Uterus (tissue), 4 donors: ENCODE results near the gene GABRB1. TPM values are rescaled to one million over a fixed set of nuclear protein-coding genes. Genes with fewer than 3 reads are reported as not detected.

Experiments used
- DNase-seq, 2 donors: peaks; one replicate each; pipeline ENCODE4 v3.0.0-alpha.2; 2019 to 2020
- H3K27ac ChIP-seq, 2 donors: fragments of 200-600 bp; sonication (generic); 1 replicate in 1 of 2; 2 replicates in 1 of 2; pipeline ENCODE4 v1.5.1; 2016 to 2018
- H3K27me3 ChIP-seq, 2 donors: fragments of 200-600 bp; sonication (generic); one replicate each; pipeline ENCODE4 v1.5.1; 2018 to 2019; ENCODE audit warnings: control low read depth in 1 of 2
- H3K36me3 ChIP-seq, 2 donors: fragments of 200-600 bp; sonication (generic); one replicate each; pipeline ENCODE4 v1.5.1; 2019; ENCODE audit warnings: control low read depth in 1 of 2
- H3K4me1 ChIP-seq, 2 donors: fragments of 200-600 bp; sonication (generic); one replicate each; pipeline ENCODE4 v1.5.1; 2018 to 2019; ENCODE audit warnings: control low read depth in 1 of 2
- H3K4me3 ChIP-seq, 2 donors: fragments of 200-600 bp; sonication (generic); 1 replicate in 1 of 2; 2 replicates in 1 of 2; pipeline ENCODE4 v1.5.1; 2018 to 2019; ENCODE audit warnings: mild to moderate bottlenecking in 1 of 2
- H3K9me3 ChIP-seq, 2 donors: fragments of 200-600 bp; sonication (generic); one replicate each; pipeline ENCODE4 v1.5.1; 2019; ENCODE audit warnings: control low read depth in 1 of 2
- POLR2A ChIP-seq, 2 donors: fragments of 450-650 bp; IDR thresholded peaks; one replicate each; pipeline ENCODE4 v1.6.1; 2016; ENCODE audit warnings: antibody characterized with exemption in 2 of 2, mild to moderate bottlenecking in 1 of 2, moderate library complexity in 1 of 2
- intact Hi-C: fragments of 100-400 bp; cut with DNase I; formaldehyde crosslinking; loops from one replicate; pipeline ENCODE4 v1.15.1; 2023; ENCODE audit warnings: low total_unique reads
- total RNA-seq, 4 donors: library from RNA; depleted of rRNA in 3 of 4; stranded (reverse); fragments of >200 nt in 3 of 4; gene quantifications; one replicate each; pipeline versions ENCODE4 v1.1.0 to v1.2.4, GENCODE V29; 2014 to 2023
- TF ChIP-seq, protein P1 (sequence below), 4 experiments: fragments of 200-600 bp in 2 of 4; fragments of 450-650 bp in 2 of 4; sonication (generic) in 2 of 4; IDR thresholded peaks; one replicate each; pipeline ENCODE4 v1.5.1; 2016 to 2019; ENCODE audit warnings: antibody characterized with exemption in 4 of 4, mild to moderate bottlenecking in 2 of 4, moderate library complexity in 1 of 4
- donor health status: DM: yes; HTN: yes; CAD: no.

The GABRB1 gene
- total RNA-seq, 4 donors from 2014 or later: 1.2 to 1.5 TPM; not detected in 2

DNA sequence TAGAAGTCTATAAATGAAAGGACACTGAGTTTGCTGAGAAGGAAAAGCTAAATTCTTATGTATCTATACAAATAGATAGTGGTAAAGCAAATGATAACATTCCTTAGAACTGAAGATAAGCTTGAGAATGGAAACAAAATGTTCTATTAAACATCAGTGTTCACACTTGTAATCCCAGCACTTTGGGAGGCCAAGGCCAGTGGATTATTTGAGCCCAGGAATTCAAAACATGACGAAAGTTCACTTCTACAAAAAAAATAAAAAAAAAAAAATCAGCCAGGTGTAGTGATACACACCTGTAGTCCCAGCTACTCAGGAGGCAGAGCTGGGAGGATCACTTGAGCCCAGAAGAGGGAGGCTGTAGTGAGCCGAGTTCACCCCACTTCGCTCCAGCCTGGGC lies 232.4 kb downstream of the GABRB1 start:
- no peaks in the 10 kb centered on the region for H3K36me3 ChIP-seq
- H3K4me1 ChIP-seq: no peaks in the 10 kb centered on the region
- intact Hi-C loops: no loop called here
- no peak overlapping the region for H3K4me3 ChIP-seq
- DNase-seq: no peak
- no peak for TF ChIP-seq POLR2A (IDR thresholded peaks at IDR 0.05)
- TF ChIP-seq, protein P1, sequence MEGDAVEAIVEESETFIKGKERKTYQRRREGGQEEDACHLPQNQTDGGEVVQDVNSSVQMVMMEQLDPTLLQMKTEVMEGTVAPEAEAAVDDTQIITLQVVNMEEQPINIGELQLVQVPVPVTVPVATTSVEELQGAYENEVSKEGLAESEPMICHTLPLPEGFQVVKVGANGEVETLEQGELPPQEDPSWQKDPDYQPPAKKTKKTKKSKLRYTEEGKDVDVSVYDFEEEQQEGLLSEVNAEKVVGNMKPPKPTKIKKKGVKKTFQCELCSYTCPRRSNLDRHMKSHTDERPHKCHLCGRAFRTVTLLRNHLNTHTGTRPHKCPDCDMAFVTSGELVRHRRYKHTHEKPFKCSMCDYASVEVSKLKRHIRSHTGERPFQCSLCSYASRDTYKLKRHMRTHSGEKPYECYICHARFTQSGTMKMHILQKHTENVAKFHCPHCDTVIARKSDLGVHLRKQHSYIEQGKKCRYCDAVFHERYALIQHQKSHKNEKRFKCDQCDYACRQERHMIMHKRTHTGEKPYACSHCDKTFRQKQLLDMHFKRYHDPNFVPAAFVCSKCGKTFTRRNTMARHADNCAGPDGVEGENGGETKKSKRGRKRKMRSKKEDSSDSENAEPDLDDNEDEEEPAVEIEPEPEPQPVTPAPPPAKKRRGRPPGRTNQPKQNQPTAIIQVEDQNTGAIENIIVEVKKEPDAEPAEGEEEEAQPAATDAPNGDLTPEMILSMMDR (IDR thresholded peaks at IDR 0.05): no peak
- no peaks in the 10 kb centered on the region for H3K9me3 ChIP-seq
- no peaks in the 10 kb centered on the region for H3K27me3 ChIP-seq
- H3K27ac ChIP-seq: no peak overlapping the region

DNA sequence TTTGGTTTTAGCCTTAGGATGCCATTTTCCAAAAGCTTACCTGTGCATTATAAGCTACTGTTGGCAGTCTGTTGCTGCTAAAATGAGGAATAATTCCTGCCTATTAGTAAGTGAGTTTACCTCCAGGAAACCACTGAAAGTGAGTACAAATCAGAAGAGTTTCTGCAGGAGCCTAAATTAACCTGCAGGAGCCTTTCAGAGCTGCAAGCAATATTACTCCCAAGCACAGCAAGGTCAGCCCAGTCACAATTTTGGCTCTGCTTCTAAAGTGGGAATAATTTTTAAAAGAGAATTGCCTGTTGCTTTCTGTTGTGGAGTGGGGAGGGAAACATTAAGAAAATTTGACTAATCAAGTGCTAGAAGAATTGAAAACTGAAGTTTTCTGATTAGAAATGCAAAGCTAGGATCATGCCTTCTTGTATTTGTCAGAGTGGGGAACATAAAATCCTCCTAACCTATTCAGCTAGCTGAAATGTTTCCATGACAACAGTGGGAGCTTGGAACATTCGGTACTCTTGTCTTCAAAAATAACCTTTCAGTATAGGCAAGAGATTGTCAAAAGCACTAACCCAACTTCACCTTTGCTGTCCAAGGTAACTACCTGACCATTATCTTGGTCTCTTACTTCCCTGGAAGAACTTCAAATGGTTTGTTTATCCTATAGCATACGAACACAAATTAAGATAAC lies 239.0 kb downstream of the GABRB1 start:
- no peaks in the 10 kb centered on the region for H3K27me3 ChIP-seq
- no peak overlapping the region for H3K4me3 ChIP-seq
- H3K9me3 ChIP-seq: no peaks in the 10 kb centered on the region
- intact Hi-C loops: no loop called here
- H3K36me3 ChIP-seq: no peaks in the 10 kb centered on the region
- DNase-seq: no peak
- TF ChIP-seq, protein P1 (IDR thresholded peaks at IDR 0.05): no peak
- no peak for TF ChIP-seq POLR2A (IDR thresholded peaks at IDR 0.05)
- H3K27ac ChIP-seq: no peak overlapping the region
- no peaks in the 10 kb centered on the region for H3K4me1 ChIP-seq

DNA sequence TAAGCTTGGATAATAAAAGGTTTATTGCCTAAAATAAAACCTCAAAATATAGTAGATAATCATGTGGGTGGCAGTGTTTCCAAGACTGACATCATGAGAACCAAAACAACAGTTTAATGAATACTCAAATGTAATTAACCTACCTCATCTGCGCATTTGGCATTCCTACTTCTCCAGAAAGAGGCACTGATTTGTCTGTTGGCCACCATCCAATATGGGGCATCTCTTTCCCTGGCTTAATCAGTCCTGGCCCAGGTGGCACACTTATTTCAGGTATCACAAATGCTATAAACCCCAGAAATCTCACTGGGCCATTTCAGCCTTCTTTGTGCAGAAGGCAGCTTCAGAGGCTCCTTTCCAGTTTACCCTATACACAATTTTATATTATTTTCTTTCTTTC lies 239.9 kb downstream of the GABRB1 start:
- Histone ChIP-seq H3K36me3 (no peaks in the 10 kb centered on the region), H3K27me3 (no peaks in the 10 kb centered on the region), H3K27ac (no peak overlapping the region), H3K9me3 (no peaks in the 10 kb centered on the region), H3K4me1 (no peaks in the 10 kb centered on the region), H3K4me3 (no peak overlapping the region)
- DNase-seq: no peak
- TF ChIP-seq, protein P1 (IDR thresholded peaks at IDR 0.05): no peak
- TF ChIP-seq POLR2A (IDR thresholded peaks at IDR 0.05): no peak
- intact Hi-C loops: no loop called here

DNA sequence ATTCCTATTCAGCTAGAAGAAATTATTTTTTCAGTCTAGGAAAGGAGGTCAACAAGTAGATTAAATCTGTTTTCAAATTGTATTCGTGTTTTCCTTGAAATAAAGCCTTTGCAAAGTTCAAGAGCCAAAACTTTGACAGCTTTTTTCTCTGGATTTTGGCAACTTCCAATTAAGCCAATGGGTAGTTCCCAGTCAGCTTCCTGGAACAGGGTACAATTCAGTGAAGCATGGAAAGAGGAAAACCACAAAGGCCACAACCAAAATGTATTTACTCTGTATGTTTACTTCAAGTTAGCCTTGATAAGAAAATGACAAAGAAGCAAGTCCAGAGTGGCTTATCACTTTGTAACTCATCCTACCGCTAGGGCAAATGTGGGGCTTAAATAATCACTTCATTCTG lies 243.5 kb downstream of the GABRB1 start:
- Histone ChIP-seq H3K4me3 (no peak overlapping the region), H3K4me1 (no peaks in the 10 kb centered on the region), H3K9me3 (no peaks in the 10 kb centered on the region), H3K27me3 (no peaks in the 10 kb centered on the region), H3K36me3 (no peaks in the 10 kb centered on the region), H3K27ac (no peak overlapping the region)
- TF ChIP-seq, protein P1 (IDR thresholded peaks at IDR 0.05): no peak
- TF ChIP-seq POLR2A (IDR thresholded peaks at IDR 0.05): no peak
- intact Hi-C loops: no loop called here
- DNase-seq: no peak

DNA sequence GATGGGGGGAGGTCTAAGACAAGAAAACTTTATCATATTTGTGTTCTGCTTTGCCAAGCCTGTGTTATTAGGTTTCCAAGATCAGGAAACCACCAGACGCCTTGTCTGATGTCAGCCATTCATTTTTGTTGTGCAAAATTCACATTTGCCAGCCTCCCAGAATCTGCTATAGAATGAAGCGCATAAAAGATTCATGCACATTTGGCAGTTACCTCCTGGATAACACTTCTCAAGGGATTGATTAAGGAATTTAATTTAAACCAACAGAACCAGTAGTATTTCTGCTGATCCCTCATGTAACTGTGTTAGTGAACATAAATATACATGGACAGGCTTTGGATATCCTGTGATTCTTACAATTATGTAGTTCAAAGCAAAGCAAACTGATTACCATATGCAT lies 244.2 kb downstream of the GABRB1 start:
- no peaks in the 10 kb centered on the region for H3K9me3 ChIP-seq
- TF ChIP-seq, protein P1 (IDR thresholded peaks at IDR 0.05): no peak
- TF ChIP-seq POLR2A (IDR thresholded peaks at IDR 0.05): no peak
- H3K4me1 ChIP-seq: no peaks in the 10 kb centered on the region
- no peaks in the 10 kb centered on the region for H3K36me3 ChIP-seq
- H3K27ac ChIP-seq: no peak overlapping the region
- intact Hi-C loops: no loop called here
- no peak overlapping the region for H3K4me3 ChIP-seq
- no peaks in the 10 kb centered on the region for H3K27me3 ChIP-seq
- no peak for DNase-seq
